ENCODE results near the gene GBGT1.
A peak's percentile ranks its signal among the peaks of the same experiment; 100 is the strongest.

GBGT1 gene

DNA sequence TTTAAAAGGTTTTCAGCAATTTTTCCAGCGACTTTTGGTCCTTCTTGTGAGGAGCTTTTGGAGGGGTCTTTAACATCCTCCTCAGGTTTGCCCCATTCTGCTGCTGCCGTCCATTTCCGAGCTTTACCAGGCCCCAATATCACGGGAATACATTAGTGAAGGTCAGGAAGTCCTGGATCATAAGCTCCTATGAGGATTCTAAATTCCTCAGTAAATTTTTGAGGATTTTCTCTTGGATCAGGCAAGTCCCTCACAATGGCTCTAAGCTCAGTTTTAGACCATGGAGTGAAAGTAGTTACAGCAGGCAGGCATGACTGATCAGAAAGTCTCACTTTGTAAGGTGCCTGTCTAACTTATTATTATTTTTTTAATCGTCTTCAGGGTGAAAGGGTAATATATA is 17.2 kb upstream of the GBGT1 start:
- 0 out of 2 replicates have a peak, but pooled peaks cover 7% of the 10 kb centered on the region for H3K27me3 ChIP-seq (ENCODE audit: insufficient read depth, low read length)
- H4K20me1 ChIP-seq (ENCODE audit: insufficient read depth, low read length): no peaks in the 10 kb centered on the region
- no peaks in the 10 kb centered on the region for H3K4me1 ChIP-seq (ENCODE audit: insufficient read depth, low read length, severe bottlenecking)
- no peak overlapping the region for H3K9ac ChIP-seq (ENCODE audit: low read length)
- H3K4me2 ChIP-seq (ENCODE audit: low read length): no peak overlapping the region
- no peaks in the 10 kb centered on the region for H3K9me3 ChIP-seq (ENCODE audit: low read length)
- H3K4me3 ChIP-seq (ENCODE audit: low read depth, low read length, poor library complexity, severe bottlenecking): no peak overlapping the region
- H3K79me2 ChIP-seq (ENCODE audit: insufficient read depth, low read length): no peaks in the 10 kb centered on the region
- H3K27ac ChIP-seq (ENCODE audit: low read depth, low read length, poor library complexity, severe bottlenecking): no peak overlapping the region
- H3F3A ChIP-seq (ENCODE audit: insufficient read depth, low read length): no peaks in the 10 kb centered on the region
- no peak overlapping the region for H2AFZ ChIP-seq (ENCODE audit: low read length)
- H3K36me3 ChIP-seq (ENCODE audit: insufficient read depth, low read length): no peaks in the 10 kb centered on the region
- TF ChIP-seq, protein P1, sequence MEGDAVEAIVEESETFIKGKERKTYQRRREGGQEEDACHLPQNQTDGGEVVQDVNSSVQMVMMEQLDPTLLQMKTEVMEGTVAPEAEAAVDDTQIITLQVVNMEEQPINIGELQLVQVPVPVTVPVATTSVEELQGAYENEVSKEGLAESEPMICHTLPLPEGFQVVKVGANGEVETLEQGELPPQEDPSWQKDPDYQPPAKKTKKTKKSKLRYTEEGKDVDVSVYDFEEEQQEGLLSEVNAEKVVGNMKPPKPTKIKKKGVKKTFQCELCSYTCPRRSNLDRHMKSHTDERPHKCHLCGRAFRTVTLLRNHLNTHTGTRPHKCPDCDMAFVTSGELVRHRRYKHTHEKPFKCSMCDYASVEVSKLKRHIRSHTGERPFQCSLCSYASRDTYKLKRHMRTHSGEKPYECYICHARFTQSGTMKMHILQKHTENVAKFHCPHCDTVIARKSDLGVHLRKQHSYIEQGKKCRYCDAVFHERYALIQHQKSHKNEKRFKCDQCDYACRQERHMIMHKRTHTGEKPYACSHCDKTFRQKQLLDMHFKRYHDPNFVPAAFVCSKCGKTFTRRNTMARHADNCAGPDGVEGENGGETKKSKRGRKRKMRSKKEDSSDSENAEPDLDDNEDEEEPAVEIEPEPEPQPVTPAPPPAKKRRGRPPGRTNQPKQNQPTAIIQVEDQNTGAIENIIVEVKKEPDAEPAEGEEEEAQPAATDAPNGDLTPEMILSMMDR (IDR thresholded peaks at IDR 0.05; ENCODE audit: low read length): no peak
- TF ChIP-seq EZH2 (IDR thresholded peaks at IDR 0.05; ENCODE audit: borderline replicate concordance, low read length): no peak
- H3K9me2 ChIP-seq (ENCODE audit: low read depth, low read length): no peaks in the 10 kb centered on the region

GRCh38 chr9:133173056-133173455 is 9.3 kb upstream of the GBGT1 start:
- Histone ChIP-seq H3K9ac (ENCODE audit: low read length) (no peak overlapping the region), H3F3A (ENCODE audit: insufficient read depth, low read length) (no peaks in the 10 kb centered on the region), H3K9me3 (ENCODE audit: low read length) (no peaks in the 10 kb centered on the region), H3K4me2 (ENCODE audit: low read length) (no peak overlapping the region), H3K4me1 (ENCODE audit: insufficient read depth, low read length, severe bottlenecking) (peaks cover 15% of the 10 kb centered on the region), H3K27ac (ENCODE audit: low read depth, low read length, poor library complexity, severe bottlenecking) (no peak overlapping the region), H3K27me3 (ENCODE audit: insufficient read depth, low read length) (peaks cover 14% of the 10 kb centered on the region; the same call in 1 of the 2 replicates), H3K4me3 (ENCODE audit: low read depth, low read length, poor library complexity, severe bottlenecking) (no peak overlapping the region), H4K20me1 (ENCODE audit: insufficient read depth, low read length) (no peaks in the 10 kb centered on the region), H3K36me3 (ENCODE audit: insufficient read depth, low read length) (no peaks in the 10 kb centered on the region), H2AFZ (ENCODE audit: low read length) (no peak overlapping the region), H3K9me2 (ENCODE audit: low read depth, low read length) (no peaks in the 10 kb centered on the region), H3K79me2 (ENCODE audit: insufficient read depth, low read length) (no peaks in the 10 kb centered on the region)
- no peak for TF ChIP-seq EZH2 (IDR thresholded peaks at IDR 0.05; ENCODE audit: borderline replicate concordance, low read length)
- TF ChIP-seq, protein P1 (IDR thresholded peaks at IDR 0.05; ENCODE audit: low read length): no peak

DNA sequence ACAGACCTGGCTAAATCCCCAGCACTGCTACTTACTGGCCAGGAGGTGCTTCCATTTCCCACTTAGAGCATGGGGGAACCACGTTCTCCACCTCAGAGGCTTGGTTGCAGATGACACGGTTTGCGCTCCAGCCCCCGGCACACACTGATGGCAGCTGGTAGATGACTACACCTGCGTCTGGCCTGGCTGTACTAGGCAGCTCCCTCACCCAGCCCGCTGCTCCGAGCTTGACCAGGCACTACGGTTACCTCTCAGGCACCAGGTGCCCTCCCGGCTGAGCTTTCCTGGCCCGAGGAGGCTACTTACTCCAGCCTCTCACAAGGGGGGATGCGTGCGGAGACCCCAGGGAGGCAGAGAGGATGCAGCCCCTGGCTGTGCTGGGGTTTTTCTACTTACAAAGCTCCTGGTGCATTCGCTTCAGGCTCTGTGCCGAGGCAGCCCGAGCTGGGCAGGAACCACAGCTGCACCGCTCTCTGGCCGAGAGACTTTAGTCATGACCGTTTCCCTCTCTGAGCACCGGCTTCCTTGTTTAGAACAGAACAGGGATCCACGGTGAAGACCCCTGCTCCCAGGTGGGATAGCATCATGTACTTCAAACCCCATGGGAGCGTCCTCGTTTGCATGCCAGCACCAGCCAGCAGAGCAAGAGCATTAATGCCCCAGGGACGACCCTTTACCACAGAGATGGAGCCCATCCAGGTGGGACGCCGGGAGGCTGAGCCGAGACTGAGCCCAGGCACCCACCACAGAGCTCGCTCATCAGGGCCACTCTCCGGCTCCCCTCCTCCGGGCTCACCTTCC is 7.6 kb upstream of the GBGT1 start:
- TF ChIP-seq, protein P1 (IDR thresholded peaks at IDR 0.05; ENCODE audit: low read length): no peak
- no peak for TF ChIP-seq EZH2 (IDR thresholded peaks at IDR 0.05; ENCODE audit: borderline replicate concordance, low read length)
- no peaks in the 10 kb centered on the region for H3K36me3 ChIP-seq (ENCODE audit: insufficient read depth, low read length)
- H3K27me3 ChIP-seq (ENCODE audit: insufficient read depth, low read length): peaks cover 11% of the 10 kb centered on the region; the same call in 1 of the 2 replicates
- no peaks in the 10 kb centered on the region for H3K79me2 ChIP-seq (ENCODE audit: insufficient read depth, low read length)
- no peaks in the 10 kb centered on the region for H3K9me3 ChIP-seq (ENCODE audit: low read length)
- peak overlapping the region; percentile 19 for H3K4me3 ChIP-seq (ENCODE audit: low read depth, low read length, poor library complexity, severe bottlenecking)
- H4K20me1 ChIP-seq (ENCODE audit: insufficient read depth, low read length): no peaks in the 10 kb centered on the region
- H2AFZ ChIP-seq (ENCODE audit: low read length): no peak overlapping the region
- peaks cover 15% of the 10 kb centered on the region for H3K4me1 ChIP-seq (ENCODE audit: insufficient read depth, low read length, severe bottlenecking)
- H3K27ac ChIP-seq (ENCODE audit: low read depth, low read length, poor library complexity, severe bottlenecking): no peak overlapping the region
- no peak overlapping the region for H3K9ac ChIP-seq (ENCODE audit: low read length)
- peak overlapping the region; percentile 20; the same call in 1 of the 2 replicates for H3K4me2 ChIP-seq (ENCODE audit: low read length)
- no peaks in the 10 kb centered on the region for H3F3A ChIP-seq (ENCODE audit: insufficient read depth, low read length)
- H3K9me2 ChIP-seq (ENCODE audit: low read depth, low read length): no peaks in the 10 kb centered on the region

Data from OCI-LY1 (cell line).